GM10266 (cell line): Measurements from ENCODE around the gene NTM.

Experiments used
- DNase-seq: peaks from one replicate; pipeline ENCODE4 v3.0.0; 2012; ENCODE audit errors: extremely low spot score
- CTCF ChIP-seq: IDR thresholded peaks from 2 replicates; pipeline ENCODE4 v1.5.1; 2012; ENCODE audit warnings: mild to moderate bottlenecking, low read depth; ENCODE audit not compliant: control insufficient read depth, insufficient read depth; ENCODE audit errors: missing control alignments

Gene NTM

GRCh38 chr11:132123854-132124835, 753.7 kb downstream of the NTM start:
- no peak for DNase-seq
- no peak for TF ChIP-seq CTCF

DNA sequence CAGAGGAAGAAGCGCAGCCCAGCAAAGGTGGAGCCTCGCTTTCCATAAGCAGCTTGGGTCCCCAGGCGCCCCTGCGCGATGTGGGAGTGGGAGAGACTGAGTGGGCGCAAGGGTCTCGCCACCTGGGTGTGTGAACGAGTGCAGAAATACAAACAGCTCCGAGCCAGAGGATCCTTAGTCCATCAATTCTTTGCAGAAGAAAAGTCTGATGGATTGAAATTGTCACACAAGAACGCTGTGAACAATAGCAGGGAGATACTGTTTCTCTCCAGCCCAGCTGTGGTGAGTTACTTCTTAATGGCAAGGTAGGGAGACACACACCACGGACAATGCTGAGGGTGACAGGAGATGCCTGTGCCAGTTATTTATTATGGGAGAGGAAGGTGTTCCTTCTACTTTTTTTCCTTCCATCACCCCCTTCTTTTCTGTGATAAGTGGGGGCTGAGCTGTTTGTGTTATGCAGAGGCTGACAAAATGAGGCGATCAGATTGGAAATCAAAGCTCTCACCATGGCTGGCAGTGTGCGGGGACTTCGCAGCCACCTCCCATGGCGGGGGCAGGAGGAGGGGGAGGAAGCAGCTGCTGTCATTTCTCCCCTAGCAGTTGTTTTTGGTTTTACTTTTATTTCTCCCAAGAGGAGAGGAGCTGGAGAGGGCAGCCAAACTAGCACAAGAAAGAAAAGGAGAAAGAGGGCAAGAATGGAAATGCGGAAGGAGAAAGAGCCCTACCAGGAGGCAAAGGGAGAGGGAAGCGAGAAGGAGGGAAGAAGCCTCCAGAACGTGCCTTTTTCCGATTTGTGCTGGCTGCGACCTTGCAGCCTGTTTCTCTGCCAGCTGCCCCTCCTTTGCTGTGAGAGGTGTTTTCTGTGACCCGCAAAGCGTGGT, 755.8 kb downstream of the NTM start:
- TF ChIP-seq CTCF, result no peak
- peak; percentile 23 for DNase-seq

DNA sequence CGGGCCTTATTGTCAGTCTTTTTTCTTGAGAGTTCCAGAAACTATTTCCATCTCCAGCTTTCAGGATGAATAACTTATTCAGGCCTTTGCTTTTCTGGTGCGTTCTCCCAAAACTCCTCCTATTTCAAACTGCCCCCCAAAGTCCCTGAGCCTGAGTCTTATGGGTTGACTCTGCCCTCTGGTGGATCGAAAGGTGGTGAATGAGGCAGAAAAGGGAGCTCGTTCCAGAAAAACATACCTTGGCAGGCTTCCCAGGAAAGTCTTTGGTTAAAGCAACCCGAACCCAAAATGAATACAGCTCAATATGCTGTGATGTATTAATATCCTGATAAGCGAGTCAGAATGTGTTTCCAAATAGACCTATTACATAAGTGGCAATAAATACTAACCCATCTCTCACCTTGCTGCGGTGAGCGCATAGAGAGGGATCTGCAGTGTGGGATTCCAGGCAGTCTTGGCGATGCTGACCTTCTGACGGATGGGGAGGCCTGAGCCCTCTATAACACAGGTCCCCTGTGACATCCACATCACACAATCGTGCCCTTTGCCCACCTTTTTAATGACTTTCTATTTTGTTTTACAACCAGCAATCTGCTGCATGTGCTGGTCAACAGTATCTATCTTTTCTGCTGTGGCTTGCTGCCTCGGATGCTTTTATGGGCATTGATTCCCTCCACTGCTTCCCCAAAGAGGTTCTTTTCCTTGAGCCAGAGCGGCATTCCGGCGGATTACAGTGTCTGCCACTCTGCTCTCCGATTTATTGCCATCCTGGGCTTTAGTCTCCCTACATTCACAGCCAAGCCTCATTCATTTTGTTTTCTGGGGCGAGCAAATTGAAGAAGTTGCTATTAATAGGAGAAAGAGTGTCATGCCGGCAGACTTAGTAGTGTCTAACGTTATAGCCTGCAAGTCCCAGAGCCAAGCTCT, 756.8 kb downstream of the NTM start:
- DNase-seq, result peak; percentile 42
- TF ChIP-seq CTCF, result peak; percentile 47

GRCh38 chr11:132127900-132128288, 757.5 kb downstream of the NTM start:
- DNase-seq, result no peak
- TF ChIP-seq CTCF, result no peak

GRCh38 chr11:132131047-132131446, 760.6 kb downstream of the NTM start:
- DNase-seq, result no peak
- TF ChIP-seq CTCF, result no peak

- DNase-seq, result no peak
- no peak for TF ChIP-seq CTCF
Observed at GRCh38 chr11:132131961-132132360, 761.5 kb downstream of the NTM start.
